GM18502 (cell line): Measurements from ENCODE around the gene RTKN.
"Not testable (repeated sequence)": the region's sequence is repeated elsewhere in the genome, so short reads cannot be mapped to it uniquely, and the experiment has no call there.

Experiments used
- ATAC-seq: cut with Tn5 transposase; IDR thresholded peaks from one replicate; pipeline ENCODE4 v1.9.1; 2021; ENCODE audit warnings: mild to moderate bottlenecking; ENCODE audit not compliant: unreplicated experiment, poor library complexity

Gene RTKN

GRCh38 chr2:74441690-74442482 lies at the start of gene RTKN:
TSS of gene RTKN (minus strand) at chr2:74441937. CDS start at chr2:74441816, 121 bp downstream.
- no peak for ATAC-seq

- no peak for ATAC-seq
Measured at GRCh38 chr2:74489906-74490305, 48.2 kb upstream of the RTKN start.

- ATAC-seq, result no peak
Measured at GRCh38 chr2:74488643-74489481, 47.1 kb upstream of the RTKN start.

GRCh38 chr2:74486141-74486540 lies 44.4 kb upstream of the RTKN start:
- ATAC-seq, result no peak

- ATAC-seq, result not testable (repeated sequence)
Measured at GRCh38 chr2:74483675-74484164, 42.0 kb upstream of the RTKN start.

- peak; percentile 94 for ATAC-seq
Measured at GRCh38 chr2:74482801-74483674, 41.3 kb upstream of the RTKN start, which contains the start of the genes CCDC142 and TTC31. TSS of gene CCDC142 (minus strand) at chr2:74482998. CDS start at chr2:74482837, 161 bp downstream. TSS of gene TTC31 (plus strand) at chr2:74483081. CDS start at chr2:74483096, 15 bp downstream.

GRCh38 chr2:74481961-74482800 lies 40.4 kb upstream of the RTKN start:
- ATAC-seq, result peak; percentile 42

- no peak for ATAC-seq
Measured at GRCh38 chr2:74481431-74481830, 39.7 kb upstream of the RTKN start.

- no peak for ATAC-seq
Measured at GRCh38 chr2:74474899-74475298, 33.2 kb upstream of the RTKN start.

GRCh38 chr2:74474481-74474880 lies 32.7 kb upstream of the RTKN start:
- no peak for ATAC-seq

GRCh38 chr2:74472945-74473258 lies 31.2 kb upstream of the RTKN start:
- ATAC-seq, result no peak

- peak; percentile 89 for ATAC-seq
Measured at GRCh38 chr2:74472086-74472944, 30.6 kb upstream of the RTKN start, which contains the start of gene MRPL53. TSS of gene MRPL53 (minus strand) at chr2:74472680. CDS start at chr2:74472660, 20 bp downstream.

- no peak for ATAC-seq
Measured at GRCh38 chr2:74471332-74472065, 29.8 kb upstream of the RTKN start.

- ATAC-seq, result not testable (repeated sequence)
Measured at GRCh38 chr2:74470742-74471141, 29.0 kb upstream of the RTKN start.

- no peak for ATAC-seq
Measured at GRCh38 chr2:74464406-74464805, 22.7 kb upstream of the RTKN start.

GRCh38 chr2:74462786-74463105 lies 21.0 kb upstream of the RTKN start:
- no peak for ATAC-seq

- no peak for ATAC-seq
Measured at GRCh38 chr2:74462054-74462785, 20.5 kb upstream of the RTKN start.
